Naive thymus-derived CD4-positive, alpha-beta T cell (primary cell): Measurements from ENCODE around the gene HLA-DQB1. TPM values are rescaled to one million over a fixed set of nuclear protein-coding genes. Genes with fewer than 3 reads are reported as not detected.
"Not testable (repeated sequence)": the region's sequence is repeated elsewhere in the genome, so short reads cannot be mapped to it uniquely, and the experiment has no call there.

Source experiments
- ATAC-seq: fragments of 150-1000 bp; cut with Tn5 transposase; 2 replicates; pipeline ENCODE4 v1.10.0; 2021; ENCODE audit warnings: mild to moderate bottlenecking, moderate library complexity
- CTCF ChIA-PET: fragments of 350-600 bp; sonication (Branson Sonifier 250); formaldehyde crosslinking; loops from one replicate; lab custom pipeline; 2021; ENCODE audit warnings: antibody characterized with exemption; lab: Charles Lee
- POLR2A ChIA-PET: fragments of 350-600 bp; sonication (Branson Sonifier 250); formaldehyde crosslinking; loops from one replicate; lab custom pipeline; 2021; ENCODE audit warnings: antibody characterized with exemption, inconsistent platforms; lab: Charles Lee
- DNase-seq, 9 donors: peaks; one replicate each; pipeline versions ENCODE4 v3.0.0 to v3.0.0-alpha.2; 2020 to 2022; ENCODE audit warnings: mixed read lengths in 1 of 9
- H3K27ac ChIP-seq: one replicate; pipeline ENCODE4 v1.7.0; 2013; ENCODE audit warnings: mild to moderate bottlenecking, low read depth, low read length, moderate library complexity
- H3K27me3 ChIP-seq, 2 donors: one replicate each; pipeline ENCODE4 v1.7.0; 2013; ENCODE audit warnings: low read length in 2 of 2, mild to moderate bottlenecking in 2 of 2, moderate library complexity in 2 of 2; ENCODE audit not compliant: control insufficient read depth in 2 of 2, insufficient read depth in 2 of 2
- H3K36me3 ChIP-seq, 3 experiments: 1 replicate in 2 of 3; 2 replicates in 1 of 3; pipeline ENCODE4 v1.7.0; 2013; ENCODE audit warnings: low read length in 3 of 3, mild to moderate bottlenecking in 3 of 3, moderate library complexity in 1 of 3; ENCODE audit not compliant: insufficient read depth in 3 of 3, control insufficient read depth in 2 of 3
- H3K4me1 ChIP-seq, 2 donors: one replicate each; pipeline ENCODE4 v1.7.0; 2013; ENCODE audit warnings: low read length in 2 of 2, mild to moderate bottlenecking in 2 of 2, moderate library complexity in 1 of 2; ENCODE audit not compliant: control insufficient read depth in 2 of 2, insufficient read depth in 2 of 2
- H3K4me3 ChIP-seq: 2 replicates; pipeline ENCODE4 v1.7.0; 2013; ENCODE audit warnings: mild to moderate bottlenecking, low read length
- H3K9me3 ChIP-seq, 3 experiments: 1 replicate in 2 of 3; 2 replicates in 1 of 3; pipeline ENCODE4 v1.7.0; 2013; ENCODE audit warnings: low read length in 3 of 3; ENCODE audit not compliant: control insufficient read depth in 2 of 3
- H3K27ac Mint-ChIP-seq, 9 donors: one replicate each; pipeline ENCODE4 v1.8.0; 2020 to 2022; ENCODE audit warnings: mixed read lengths in 9 of 9, mild to moderate bottlenecking in 8 of 9, moderate library complexity in 5 of 9, inconsistent platforms in 2 of 9
- H3K27me3 Mint-ChIP-seq, 5 donors: one replicate each; pipeline ENCODE4 v1.8.0; 2021 to 2022; ENCODE audit warnings: mixed read lengths in 5 of 5, mild to moderate bottlenecking in 1 of 5
- H3K36me3 Mint-ChIP-seq, 5 donors: one replicate each; pipeline ENCODE4 v1.8.0; 2020 to 2022; ENCODE audit warnings: mixed read lengths in 5 of 5, mild to moderate bottlenecking in 3 of 5, inconsistent platforms in 1 of 5
- H3K4me1 Mint-ChIP-seq, 7 donors: one replicate each; pipeline ENCODE4 v1.8.0; 2020 to 2022; ENCODE audit warnings: mixed read lengths in 7 of 7, mild to moderate bottlenecking in 3 of 7, inconsistent platforms in 1 of 7
- H3K4me3 Mint-ChIP-seq, 10 donors: one replicate each; pipeline ENCODE4 v1.8.0; 2020 to 2022; ENCODE audit warnings: mild to moderate bottlenecking in 10 of 10, mixed read lengths in 10 of 10, moderate library complexity in 6 of 10, inconsistent platforms in 2 of 10
- H3K9me3 Mint-ChIP-seq, 11 donors: one replicate each; pipeline ENCODE4 v1.8.0; 2020 to 2022; ENCODE audit warnings: mixed read lengths in 11 of 11, mild to moderate bottlenecking in 4 of 11, inconsistent platforms in 1 of 11, moderate library complexity in 1 of 11
- intact Hi-C, 2 donors: fragments of 100-400 bp; cut with micrococcal nuclease; formaldehyde crosslinking; loops; one replicate each; pipeline ENCODE4 v1.15.1; 2023
- polyA plus RNA-seq, 2 donors: library from polyadenylated mRNA; unstranded; fragments of 300-500 nt; fragmentation: Illumina TruSeq; gene quantifications; one replicate each; pipeline ENCODE4 v1.2.3, GENCODE V29; 2021
- total RNA-seq, 6 experiments: library from RNA in 5 of 6; stranded (reverse) in 5 of 6; gene quantifications; 1 replicate in 5 of 6; 2 replicates in 1 of 6; pipeline ENCODE4 v1.2.3 and lab custom pipeline; 2021 to 2026

HLA-DQB1 gene
- total and polyA plus RNA-seq, 7 experiments from 2014 or later = 1.2 to 38.9 (median 5.7) TPM

DNA sequence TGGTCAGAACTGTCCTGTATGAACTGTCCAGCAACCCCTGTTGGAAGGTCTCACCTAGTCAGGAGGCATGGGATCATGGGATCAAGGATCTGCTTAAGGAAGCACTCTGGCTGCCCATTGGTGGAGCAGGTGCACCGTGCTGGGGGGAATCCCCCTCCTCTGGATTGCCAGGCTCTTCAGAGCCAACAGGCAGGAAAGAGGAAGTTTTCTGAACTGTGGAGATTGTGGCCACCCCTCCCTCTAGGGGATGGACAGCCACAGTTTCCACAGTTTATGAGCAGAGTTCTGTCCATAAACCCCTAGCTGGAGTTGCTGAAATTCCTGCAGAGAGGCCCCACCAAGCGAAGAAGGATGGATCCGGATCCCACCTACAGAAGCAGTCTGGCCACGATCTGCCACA is 13.0 kb upstream of the HLA-DQB1 start:
- no peak overlapping the region for H3K4me3 ChIP-seq
- CTCF ChIA-PET = no interaction called here
- no peaks in the 10 kb centered on the region for H3K9me3 ChIP-seq
- Mint-ChIP-seq H3K27ac (no peak overlapping the region), H3K4me3 (no peak overlapping the region), H3K4me1 (peaks cover 0 to 5% (median 0%) of the 10 kb centered on the region in 7 donors), H3K36me3 (peaks cover 6 to 11% (median 9%) of the 10 kb centered on the region in 5 donors), H3K9me3 (peaks cover 0 to 37% (median 21%) of the 10 kb centered on the region in 11 donors), H3K27me3 (peaks cover 0 to 75% (median 0%) of the 10 kb centered on the region in 5 donors)
- no peak for DNase-seq
- POLR2A ChIA-PET = interaction anchor here (0.8 kb wide), 1 partner anchor 10 kb away, joined by 3 read pairs; no protein-coding TSS in a partner anchor
- no peak overlapping the region for H3K27ac ChIP-seq
- no peaks in the 10 kb centered on the region for H3K4me1 ChIP-seq
- intact Hi-C loops = no loop called here
- no peaks in the 10 kb centered on the region for H3K36me3 ChIP-seq
- H3K27me3 ChIP-seq = no peaks in the 10 kb centered on the region
- ATAC-seq = no peak

DNA sequence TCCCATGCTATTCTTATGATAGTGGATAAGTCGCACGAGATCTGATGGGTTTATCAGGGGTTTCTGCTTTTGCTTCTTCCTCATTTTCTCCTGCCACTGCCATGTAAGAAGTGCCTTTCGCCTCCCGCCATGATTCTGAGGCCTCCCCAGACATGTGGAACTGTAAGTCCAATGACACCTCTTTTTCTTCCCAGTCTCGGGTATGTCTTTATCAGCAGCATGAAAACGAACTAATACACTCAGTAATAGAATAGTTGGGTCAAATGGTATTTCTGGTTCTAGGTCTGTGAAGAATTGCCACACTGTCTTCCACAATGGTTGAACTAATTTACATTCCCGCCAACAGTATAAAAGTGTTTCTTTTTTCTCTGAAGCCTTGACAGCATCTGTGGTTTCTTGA is 7.7 kb upstream of the HLA-DQB1 start:
- DNase-seq, POLR2A ChIA-PET, H3K36me3 ChIP-seq, H3K4me1 ChIP-seq, H3K27ac ChIP-seq, ATAC-seq, intact Hi-C loops, H3K4me3 Mint-ChIP-seq, H3K4me1 Mint-ChIP-seq, H3K27me3 ChIP-seq, H3K27ac Mint-ChIP-seq, H3K4me3 ChIP-seq, CTCF ChIA-PET, H3K9me3 ChIP-seq: not testable (repeated sequence)
- H3K9me3 Mint-ChIP-seq = peaks cover 0 to 54% (median 16%) of the 10 kb centered on the region in 11 donors
- peaks cover 0 to 66% (median 0%) of the 10 kb centered on the region in 5 donors for H3K27me3 Mint-ChIP-seq
- H3K36me3 Mint-ChIP-seq = peaks cover 6 to 17% (median 13%) of the 10 kb centered on the region in 5 donors

GRCh38 chr6:32671908-32672307 is 5.5 kb upstream of the HLA-DQB1 start:
- H3K27me3 ChIP-seq, intact Hi-C loops, POLR2A ChIA-PET, H3K36me3 ChIP-seq, DNase-seq, H3K27ac ChIP-seq, H3K4me3 Mint-ChIP-seq, H3K36me3 Mint-ChIP-seq, H3K4me3 ChIP-seq, H3K4me1 ChIP-seq, H3K27ac Mint-ChIP-seq, ATAC-seq, H3K9me3 ChIP-seq, CTCF ChIA-PET: not testable (repeated sequence)
- H3K27me3 Mint-ChIP-seq = peaks cover 0 to 54% (median 0%) of the 10 kb centered on the region in 5 donors
- H3K9me3 Mint-ChIP-seq = peaks cover 0 to 34% (median 4%) of the 10 kb centered on the region in 11 donors
- H3K4me1 Mint-ChIP-seq = peaks cover 0 to 19% (median 13%) of the 10 kb centered on the region in 7 donors

DNA sequence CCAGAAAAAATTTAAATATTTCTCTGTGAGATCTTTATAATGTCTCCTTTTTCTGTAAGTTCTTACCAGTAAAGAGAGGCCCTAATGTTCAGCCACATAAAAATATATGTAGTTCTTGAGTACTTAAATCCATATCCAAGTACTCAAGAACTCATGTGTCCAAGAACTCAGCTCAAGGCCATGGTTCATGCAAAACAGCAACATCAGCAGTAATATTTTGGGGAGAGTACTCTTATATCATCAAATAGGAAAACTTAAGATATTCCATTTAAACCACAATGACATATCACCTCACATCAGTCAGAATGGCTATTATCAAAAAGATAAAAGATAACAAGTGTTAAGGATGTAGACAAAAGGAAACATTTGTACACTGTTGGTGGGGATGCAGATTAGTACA is 3.4 kb upstream of the HLA-DQB1 start:
- no peak overlapping the region for H3K4me3 Mint-ChIP-seq
- Histone ChIP-seq H3K36me3 (no peaks in the 10 kb centered on the region), H3K9me3 (no peaks in the 10 kb centered on the region), H3K4me3 (no peak overlapping the region), H3K4me1 (peaks cover 4 to 11% of the 10 kb centered on the region in 2 donors), H3K27ac (no peak overlapping the region), H3K27me3 (no peaks in the 10 kb centered on the region)
- peaks cover 0 to 7% (median 4%) of the 10 kb centered on the region in 5 donors for H3K36me3 Mint-ChIP-seq
- ATAC-seq = no peak
- no peak for DNase-seq
- H3K9me3 Mint-ChIP-seq = peaks cover 0 to 21% (median 2%) of the 10 kb centered on the region in 11 donors
- no peak overlapping the region for H3K27ac Mint-ChIP-seq
- ChIA-PET POLR2A (interaction anchor here (0.8 kb wide), 1 partner anchor 144 kb away, joined by 6 read pairs; no protein-coding TSS in a partner anchor), CTCF (no interaction called here)
- H3K4me1 Mint-ChIP-seq = peaks cover 13 to 39% (median 32%) of the 10 kb centered on the region in 7 donors
- H3K27me3 Mint-ChIP-seq = peaks cover 10 to 53% (median 15%) of the 10 kb centered on the region in 5 donors
- intact Hi-C loops = loop anchor here in 1 of 2 donors (2.0 to 5.0 kb wide), 2 partner anchors 47 to 63 kb away; no protein-coding TSS in a partner anchor

DNA sequence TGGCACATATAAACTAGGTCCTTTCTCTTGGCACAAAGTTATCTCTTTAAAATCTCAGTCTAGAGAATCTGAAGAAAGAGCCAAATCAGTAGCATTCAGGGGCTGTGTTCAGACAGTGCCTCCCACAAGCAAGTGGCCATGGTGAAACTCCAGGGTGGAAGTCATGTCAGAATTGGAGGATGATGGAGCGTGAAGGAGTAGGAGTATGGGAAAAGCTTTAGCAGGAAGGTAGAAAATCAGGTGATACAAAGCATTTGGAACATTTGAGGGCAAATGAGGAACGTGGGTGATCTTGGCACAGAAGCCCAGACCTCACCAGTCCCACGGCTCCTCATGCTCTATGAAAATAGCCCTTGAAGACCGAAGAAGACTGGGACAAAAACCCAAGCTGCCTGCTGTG is 2.8 kb upstream of the HLA-DQB1 start:
- Histone ChIP-seq H3K36me3 (no peaks in the 10 kb centered on the region), H3K9me3 (no peaks in the 10 kb centered on the region), H3K27me3 (no peaks in the 10 kb centered on the region), H3K27ac (no peak overlapping the region), H3K4me1 (peaks cover 4 to 11% of the 10 kb centered on the region in 2 donors), H3K4me3 (no peak overlapping the region)
- Mint-ChIP-seq H3K9me3 (peaks cover 0 to 15% (median 2%) of the 10 kb centered on the region in 11 donors), H3K4me3 (no peak overlapping the region), H3K36me3 (peaks cover 0 to 9% (median 4%) of the 10 kb centered on the region in 5 donors), H3K4me1 (peaks cover 15 to 43% (median 36%) of the 10 kb centered on the region in 7 donors), H3K27me3 (peaks cover 10 to 50% (median 15%) of the 10 kb centered on the region in 5 donors), H3K27ac (peak overlapping the region in 1 of 9 donors; percentile 37)
- DNase-seq = no peak
- ChIA-PET CTCF (interaction anchor here (1.0 kb wide), 1 partner anchor 23 kb away, joined by 3 read pairs; no protein-coding TSS in a partner anchor), POLR2A (interaction anchor here (0.8 to 1.0 kb wide), 2 partner anchors 10 to 145 kb away, joined by 3 to 6 read pairs; no protein-coding TSS in a partner anchor)
- no peak for ATAC-seq
- intact Hi-C loops = loop anchor here in 1 of 2 donors (2.0 to 5.0 kb wide), 2 partner anchors 46 to 62 kb away; no protein-coding TSS in a partner anchor

GRCh38 chr6:32668226-32668747 is 1.8 kb upstream of the HLA-DQB1 start:
- H3K27ac Mint-ChIP-seq = peak overlapping the region in 4 of 9 donors; percentile 8 to 83 (median 54)
- intact Hi-C loops = loop anchor here (1.0 to 5.0 kb wide), 3 partner anchors 17 to 61 kb away; no protein-coding TSS in a partner anchor
- peak overlapping the region in 2 of 10 donors; percentile 10 to 48 for H3K4me3 Mint-ChIP-seq

More at GRCh38 chr6:32668226-32668747, 1.8 kb upstream of the HLA-DQB1 start:
- Mint-ChIP-seq H3K27me3 (peaks cover 12 to 54% (median 20%) of the 10 kb centered on the region in 5 donors), H3K36me3 (peaks cover 0 to 9% (median 4%) of the 10 kb centered on the region in 5 donors), H3K9me3 (peaks cover 0 to 8% (median 2%) of the 10 kb centered on the region in 11 donors), H3K4me1 (peaks cover 15 to 48% (median 40%) of the 10 kb centered on the region in 7 donors)
- ChIA-PET POLR2A (interaction anchor here (1.0 kb wide), 1 partner anchor 11 kb away, joined by 3 read pairs; no protein-coding TSS in a partner anchor), CTCF (interaction anchor here (1.0 kb wide), 1 partner anchor 24 kb away, joined by 3 read pairs; no protein-coding TSS in a partner anchor)
- Histone ChIP-seq H3K36me3 (no peaks in the 10 kb centered on the region), H3K9me3 (no peaks in the 10 kb centered on the region), H3K4me1 (peaks cover 11% of the 10 kb centered on the region in 2 donors), H3K27me3 (no peaks in the 10 kb centered on the region), H3K4me3 (no peak overlapping the region), H3K27ac (no peak overlapping the region)
- ATAC-seq (peak; percentile 66), DNase-seq (peak in 6 of 9 donors; percentile 33 to 78 (median 67))
